ENCODE data around the gene CCNC. TPM values are rescaled to one million over a fixed set of nuclear protein-coding genes. Genes with fewer than 3 reads are reported as not detected.

Gene CCNC
- total and polyA plus RNA-seq, 2 of the 13 experiments (the other 11 are each of a cell fraction or from before 2014, with no cell fraction given), result 69.6 to 141 TPM

- TF ChIP-seq TMF1 (CRISPR knock-in tag; IDR thresholded peaks at IDR 0.05; ENCODE audit: low read depth) (0 out of 2 replicates have a peak, but pooled peaks have one; percentile 40), MXD3 (CRISPR knock-in tag; IDR thresholded peaks at IDR 0.05) (peak; percentile 68; the same call in 1 of the 2 replicates), ZNF484 (CRISPR knock-in tag; IDR thresholded peaks at IDR 0.05; ENCODE audit: borderline replicate concordance, low read depth) (no peak), CAMTA2 (CRISPR knock-in tag; IDR thresholded peaks at IDR 0.05; ENCODE audit: borderline replicate concordance) (no peak), GLMP (CRISPR knock-in tag; IDR thresholded peaks at IDR 0.05; ENCODE audit: borderline replicate concordance) (no peak), SNAPC2 (CRISPR knock-in tag; IDR thresholded peaks at IDR 0.05) (no peak), ZBTB8A (CRISPR knock-in tag; IDR thresholded peaks at IDR 0.05; ENCODE audit: borderline replicate concordance, low read depth) (no peak), ZNF878 (CRISPR knock-in tag; IDR thresholded peaks at IDR 0.05) (no peak), ATF7 (IDR thresholded peaks at IDR 0.05) (no peak), ATF7 (CRISPR knock-in tag; IDR thresholded peaks at IDR 0.05) (no peak), GPN1 (CRISPR knock-in tag; IDR thresholded peaks at IDR 0.05; ENCODE audit: borderline replicate concordance) (no peak), ZSCAN31 (CRISPR knock-in tag; IDR thresholded peaks at IDR 0.05; ENCODE audit: low read depth) (peak; percentile 81), ZNF142 (CRISPR knock-in tag; IDR thresholded peaks at IDR 0.05) (no peak), E2F2 (CRISPR knock-in tag; IDR thresholded peaks at IDR 0.05; ENCODE audit: borderline replicate concordance) (peak; percentile 37; the same call in 1 of the 2 replicates), ZNF383 (CRISPR knock-in tag; IDR thresholded peaks at IDR 0.05; ENCODE audit: borderline replicate concordance) (no peak), ZFP91 (CRISPR knock-in tag; IDR thresholded peaks at IDR 0.05; ENCODE audit: borderline replicate concordance) (peak; percentile 90), ASH2L (IDR thresholded peaks at IDR 0.05; ENCODE audit: insufficient read length, low read depth, low read length) (peak; percentile 72), ZNF329 (CRISPR knock-in tag; IDR thresholded peaks at IDR 0.05; ENCODE audit: low read depth) (no peak)
Measured at GRCh38 chr6:99520855-99521632, 47.4 kb downstream of the CCNC start (continued).
